ENCODE data around the gene MTAP.

The MTAP gene

DNA sequence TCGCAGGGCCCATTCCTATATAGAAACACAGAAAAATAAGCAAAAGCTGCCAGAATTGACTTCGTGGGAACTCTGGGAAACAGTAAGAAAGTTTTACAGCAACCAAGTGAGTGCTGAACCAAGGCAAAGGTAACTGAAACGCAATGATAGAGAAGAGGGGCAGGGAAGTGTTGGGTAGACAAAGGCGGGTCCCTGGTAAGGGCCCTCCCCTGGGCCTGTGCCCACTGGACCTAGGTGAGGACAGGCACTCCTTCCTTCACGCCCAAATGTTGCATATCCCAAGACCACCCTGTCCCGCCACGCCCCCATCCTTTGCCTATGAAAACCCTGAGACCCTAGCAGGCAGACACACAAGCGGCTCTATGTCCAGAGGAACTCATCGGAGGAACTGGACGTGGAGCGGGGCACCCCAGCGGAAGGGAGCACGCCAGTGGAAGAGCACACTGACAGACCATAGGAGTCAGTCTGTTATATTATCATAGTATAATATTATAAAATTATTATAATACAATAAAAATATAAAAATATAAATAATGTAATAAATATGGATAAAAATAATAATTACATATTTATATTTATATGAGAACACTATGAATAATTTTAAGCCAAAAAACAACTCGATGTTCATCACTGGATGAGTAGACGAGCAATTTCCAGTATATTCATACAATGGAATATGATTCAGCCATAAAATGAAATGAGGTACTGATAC, 163.9 kb downstream of the MTAP start:
- POLR2A ChIA-PET: no interaction called here
- Histone ChIP-seq H3K4me3 (ENCODE audit: low read depth, low read length) (no peak overlapping the region), H3K36me3 (ENCODE audit: control insufficient read depth in 2 of 2, insufficient read depth in 1 of 2, low read length in 2 of 2) (peaks cover 19 to 58% of the 10 kb centered on the region in 2 experiments), H3K4me1 (ENCODE audit: control insufficient read depth, insufficient read depth, low read length) (no peaks in the 10 kb centered on the region), H3K27ac (ENCODE audit: extremely low read depth, low read depth, low read length) (no peak overlapping the region), H3K9me3 (ENCODE audit: control insufficient read depth, insufficient read depth, low read depth, low read length) (no peaks in the 10 kb centered on the region; the same call in 1 of the 2 replicates)
- CTCF ChIA-PET: no interaction called here
- TF ChIP-seq OVOL3 (tag by site-specific recombination; IDR thresholded peaks at IDR 0.05) (no peak), ZIC2 (tag by site-specific recombination; IDR thresholded peaks at IDR 0.05) (no peak), ZXDB (tag by site-specific recombination; IDR thresholded peaks at IDR 0.05) (no peak), ZNF155 (tag by site-specific recombination; IDR thresholded peaks at IDR 0.05) (no peak)

DNA sequence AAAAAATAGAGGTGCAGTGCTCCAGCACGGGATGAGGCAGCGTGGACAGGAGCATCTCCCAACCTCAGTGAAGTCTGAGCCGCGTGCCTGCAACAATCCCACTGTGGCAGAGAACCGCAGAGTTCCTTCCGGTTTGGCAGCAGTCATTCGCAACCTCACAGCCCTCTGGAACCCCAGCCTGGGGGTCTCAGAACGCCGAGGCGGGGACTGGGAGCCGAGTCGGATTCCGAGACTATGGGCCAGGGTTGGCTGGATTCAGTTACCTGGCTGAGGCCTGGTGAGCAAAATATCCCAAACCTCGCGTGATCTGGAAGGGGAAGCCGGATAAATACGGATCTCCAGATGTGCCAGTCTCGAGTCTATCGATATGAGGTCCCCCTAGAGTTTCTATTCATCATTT, 164.7 kb downstream of the MTAP start:
- TF ChIP-seq ZNF324 (tag by site-specific recombination; IDR thresholded peaks at IDR 0.05): no peak
- TF ChIP-seq, protein P1, sequence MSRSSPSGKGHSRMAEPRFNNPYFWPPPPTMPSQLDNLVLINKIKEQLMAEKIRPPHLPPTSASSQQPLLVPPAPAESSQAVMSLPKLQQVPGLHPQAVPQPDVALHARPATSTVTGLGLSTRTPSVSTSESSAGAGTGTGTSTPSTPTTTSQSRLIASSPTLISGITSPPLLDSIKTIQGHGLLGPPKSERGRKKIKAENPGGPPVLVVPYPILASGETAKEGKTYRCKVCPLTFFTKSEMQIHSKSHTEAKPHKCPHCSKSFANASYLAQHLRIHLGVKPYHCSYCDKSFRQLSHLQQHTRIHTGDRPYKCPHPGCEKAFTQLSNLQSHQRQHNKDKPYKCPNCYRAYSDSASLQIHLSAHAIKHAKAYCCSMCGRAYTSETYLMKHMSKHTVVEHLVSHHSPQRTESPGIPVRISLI (tag by site-specific recombination; IDR thresholded peaks at IDR 0.05): no peak
- TF ChIP-seq ZNF302 (tag by site-specific recombination; IDR thresholded peaks at IDR 0.05; ENCODE audit: low read depth): no peak
- TF ChIP-seq, protein P2, sequence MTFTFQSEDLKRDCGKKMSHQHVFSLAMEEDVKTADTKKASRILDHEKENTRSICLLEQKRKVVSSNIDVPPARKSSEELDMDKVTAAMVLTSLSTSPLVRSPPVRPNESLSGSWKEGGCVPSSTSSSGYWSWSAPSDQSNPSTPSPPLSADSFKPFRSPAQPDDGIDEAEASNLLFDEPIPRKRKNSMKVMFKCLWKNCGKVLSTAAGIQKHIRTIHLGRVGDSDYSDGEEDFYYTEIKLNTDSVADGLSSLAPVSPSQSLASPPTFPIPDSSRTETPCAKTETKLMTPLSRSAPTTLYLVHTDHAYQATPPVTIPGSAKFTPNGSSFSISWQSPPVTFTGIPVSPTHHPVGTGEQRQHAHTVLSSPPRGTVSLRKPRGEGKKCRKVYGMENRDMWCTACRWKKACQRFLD (tag by site-specific recombination; IDR thresholded peaks at IDR 0.05): no peak
- no peak for TF ChIP-seq ZIC2 (tag by site-specific recombination; IDR thresholded peaks at IDR 0.05)
- no peak for TF ChIP-seq ZBTB7A (tag by site-specific recombination; IDR thresholded peaks at IDR 0.05; ENCODE audit: low read depth)
- TF ChIP-seq ZNF48 (tag by site-specific recombination; IDR thresholded peaks at IDR 0.05): no peak
- TF ChIP-seq ZXDB (tag by site-specific recombination; IDR thresholded peaks at IDR 0.05): no peak
- no peak for TF ChIP-seq ZNF366 (tag by site-specific recombination; conservative IDR thresholded peaks at IDR 0.05)

DNA sequence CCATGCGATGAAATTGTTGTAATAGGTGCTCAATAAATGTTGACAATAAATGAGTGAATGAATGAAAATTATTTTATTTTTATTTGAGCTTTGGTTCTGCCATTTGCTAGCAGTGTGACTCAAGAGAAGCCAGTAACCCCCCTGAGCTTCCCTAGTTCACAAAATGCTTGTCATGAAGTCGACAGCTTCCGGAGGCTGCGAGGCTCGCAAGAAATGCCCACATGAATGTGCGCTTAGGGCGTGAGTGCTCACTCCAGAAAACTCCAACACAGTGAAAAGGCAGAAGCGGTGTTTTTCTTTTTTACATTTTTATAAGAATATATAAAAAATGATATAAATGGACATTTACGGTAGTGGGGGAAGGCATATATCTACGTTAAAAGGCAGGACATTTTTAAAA, 165.3 kb downstream of the MTAP start:
- Histone ChIP-seq H3K36me3 (ENCODE audit: control insufficient read depth in 2 of 2, insufficient read depth in 1 of 2, low read length in 2 of 2) (peaks cover 19 to 59% of the 10 kb centered on the region in 2 experiments), H3K4me1 (ENCODE audit: control insufficient read depth, insufficient read depth, low read length) (peaks cover 5% of the 10 kb centered on the region; the same call in 1 of the 2 replicates), H3K4me3 (ENCODE audit: low read depth, low read length) (no peak overlapping the region), H3K27ac (ENCODE audit: extremely low read depth, low read depth, low read length) (no peak overlapping the region), H3K9me3 (ENCODE audit: control insufficient read depth, insufficient read depth, low read depth, low read length) (no peaks in the 10 kb centered on the region; the same call in 1 of the 2 replicates)
- POLR2A ChIA-PET: no interaction called here
- CTCF ChIA-PET: interaction anchor here (0.7 kb wide), 1 partner anchor 24 kb away, joined by 3 read pairs; no protein-coding TSS in a partner anchor
- TF ChIP-seq ZNF19 (tag by site-specific recombination; IDR thresholded peaks at IDR 0.05; ENCODE audit: low read depth) (no peak), ZNF341 (tag by site-specific recombination; IDR thresholded peaks at IDR 0.05; ENCODE audit: low read depth) (no peak), ZNF214 (tag by site-specific recombination; IDR thresholded peaks at IDR 0.05; ENCODE audit: borderline replicate concordance) (no peak), ZFP37 (tag by site-specific recombination; IDR thresholded peaks at IDR 0.05) (no peak)
- TF ChIP-seq, protein P3, sequence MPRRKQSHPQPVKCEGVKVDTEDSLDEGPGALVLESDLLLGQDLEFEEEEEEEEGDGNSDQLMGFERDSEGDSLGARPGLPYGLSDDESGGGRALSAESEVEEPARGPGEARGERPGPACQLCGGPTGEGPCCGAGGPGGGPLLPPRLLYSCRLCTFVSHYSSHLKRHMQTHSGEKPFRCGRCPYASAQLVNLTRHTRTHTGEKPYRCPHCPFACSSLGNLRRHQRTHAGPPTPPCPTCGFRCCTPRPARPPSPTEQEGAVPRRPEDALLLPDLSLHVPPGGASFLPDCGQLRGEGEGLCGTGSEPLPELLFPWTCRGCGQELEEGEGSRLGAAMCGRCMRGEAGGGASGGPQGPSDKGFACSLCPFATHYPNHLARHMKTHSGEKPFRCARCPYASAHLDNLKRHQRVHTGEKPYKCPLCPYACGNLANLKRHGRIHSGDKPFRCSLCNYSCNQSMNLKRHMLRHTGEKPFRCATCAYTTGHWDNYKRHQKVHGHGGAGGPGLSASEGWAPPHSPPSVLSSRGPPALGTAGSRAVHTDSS (tag by site-specific recombination; IDR thresholded peaks at IDR 0.05): no peak
- TF ChIP-seq, protein P4, sequence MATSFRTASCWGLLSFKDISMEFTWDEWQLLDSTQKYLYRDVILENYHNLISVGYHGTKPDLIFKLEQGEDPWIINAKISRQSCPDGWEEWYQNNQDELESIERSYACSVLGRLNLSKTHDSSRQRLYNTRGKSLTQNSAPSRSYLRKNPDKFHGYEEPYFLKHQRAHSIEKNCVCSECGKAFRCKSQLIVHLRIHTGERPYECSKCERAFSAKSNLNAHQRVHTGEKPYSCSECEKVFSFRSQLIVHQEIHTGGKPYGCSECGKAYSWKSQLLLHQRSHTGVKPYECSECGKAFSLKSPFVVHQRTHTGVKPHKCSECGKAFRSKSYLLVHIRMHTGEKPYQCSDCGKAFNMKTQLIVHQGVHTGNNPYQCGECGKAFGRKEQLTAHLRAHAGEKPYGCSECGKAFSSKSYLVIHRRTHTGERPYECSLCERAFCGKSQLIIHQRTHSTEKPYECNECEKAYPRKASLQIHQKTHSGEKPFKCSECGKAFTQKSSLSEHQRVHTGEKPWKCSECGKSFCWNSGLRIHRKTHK (tag by site-specific recombination; IDR thresholded peaks at IDR 0.05): no peak
- TF ChIP-seq, protein P5, sequence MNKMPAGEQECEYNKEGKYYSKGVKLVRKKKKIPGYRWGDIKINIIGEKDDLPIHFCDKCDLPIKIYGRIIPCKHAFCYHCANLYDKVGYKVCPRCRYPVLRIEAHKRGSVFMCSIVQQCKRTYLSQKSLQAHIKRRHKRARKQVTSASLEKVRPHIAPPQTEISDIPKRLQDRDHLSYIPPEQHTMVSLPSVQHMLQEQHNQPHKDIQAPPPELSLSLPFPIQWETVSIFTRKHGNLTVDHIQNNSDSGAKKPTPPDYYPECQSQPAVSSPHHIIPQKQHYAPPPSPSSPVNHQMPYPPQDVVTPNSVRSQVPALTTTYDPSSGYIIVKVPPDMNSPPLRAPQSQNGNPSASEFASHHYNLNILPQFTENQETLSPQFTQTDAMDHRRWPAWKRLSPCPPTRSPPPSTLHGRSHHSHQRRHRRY (tag by site-specific recombination; IDR thresholded peaks at IDR 0.05): no peak
- TF ChIP-seq, protein P6, sequence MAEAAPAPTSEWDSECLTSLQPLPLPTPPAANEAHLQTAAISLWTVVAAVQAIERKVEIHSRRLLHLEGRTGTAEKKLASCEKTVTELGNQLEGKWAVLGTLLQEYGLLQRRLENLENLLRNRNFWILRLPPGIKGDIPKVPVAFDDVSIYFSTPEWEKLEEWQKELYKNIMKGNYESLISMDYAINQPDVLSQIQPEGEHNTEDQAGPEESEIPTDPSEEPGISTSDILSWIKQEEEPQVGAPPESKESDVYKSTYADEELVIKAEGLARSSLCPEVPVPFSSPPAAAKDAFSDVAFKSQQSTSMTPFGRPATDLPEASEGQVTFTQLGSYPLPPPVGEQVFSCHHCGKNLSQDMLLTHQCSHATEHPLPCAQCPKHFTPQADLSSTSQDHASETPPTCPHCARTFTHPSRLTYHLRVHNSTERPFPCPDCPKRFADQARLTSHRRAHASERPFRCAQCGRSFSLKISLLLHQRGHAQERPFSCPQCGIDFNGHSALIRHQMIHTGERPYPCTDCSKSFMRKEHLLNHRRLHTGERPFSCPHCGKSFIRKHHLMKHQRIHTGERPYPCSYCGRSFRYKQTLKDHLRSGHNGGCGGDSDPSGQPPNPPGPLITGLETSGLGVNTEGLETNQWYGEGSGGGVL (tag by site-specific recombination; IDR thresholded peaks at IDR 0.05): no peak

More for the DNA sequence above, 164.7 kb downstream of the MTAP start:
- Histone ChIP-seq H3K36me3 (ENCODE audit: control insufficient read depth in 2 of 2, insufficient read depth in 1 of 2, low read length in 2 of 2) (peaks cover 19 to 59% of the 10 kb centered on the region in 2 experiments), H3K4me1 (ENCODE audit: control insufficient read depth, insufficient read depth, low read length) (peaks cover under 1% of the 10 kb centered on the region; the same call in 1 of the 2 replicates), H3K27ac (ENCODE audit: extremely low read depth, low read depth, low read length) (no peak overlapping the region), H3K4me3 (ENCODE audit: low read depth, low read length) (no peak overlapping the region), H3K9me3 (ENCODE audit: control insufficient read depth, insufficient read depth, low read depth, low read length) (no peaks in the 10 kb centered on the region; the same call in 1 of the 2 replicates)
- ChIA-PET POLR2A (no interaction called here), CTCF (interaction anchor here (0.7 kb wide), 1 partner anchor 25 kb away, joined by 3 read pairs; no protein-coding TSS in a partner anchor)
